Stimulated activated CD4-positive, alpha-beta T cell treated with anti-CD3 and anti-CD28 coated beads, Interleukin-4, amount 100 ng/mL, for 4 hours (primary cell): Measurements from ENCODE around the gene PALLD.
"Not testable (repeated sequence)": the region's sequence is repeated elsewhere in the genome, so short reads cannot be mapped to it uniquely, and the experiment has no call there.

Experiments
- DNase-seq, 2 experiments: peaks; one replicate each; pipeline ENCODE4 v3.0.0-alpha.2; 2020

Gene PALLD

GRCh38 chr4:168683595-168683994 is 186.7 kb downstream of the PALLD start:
- no peak for DNase-seq

DNA sequence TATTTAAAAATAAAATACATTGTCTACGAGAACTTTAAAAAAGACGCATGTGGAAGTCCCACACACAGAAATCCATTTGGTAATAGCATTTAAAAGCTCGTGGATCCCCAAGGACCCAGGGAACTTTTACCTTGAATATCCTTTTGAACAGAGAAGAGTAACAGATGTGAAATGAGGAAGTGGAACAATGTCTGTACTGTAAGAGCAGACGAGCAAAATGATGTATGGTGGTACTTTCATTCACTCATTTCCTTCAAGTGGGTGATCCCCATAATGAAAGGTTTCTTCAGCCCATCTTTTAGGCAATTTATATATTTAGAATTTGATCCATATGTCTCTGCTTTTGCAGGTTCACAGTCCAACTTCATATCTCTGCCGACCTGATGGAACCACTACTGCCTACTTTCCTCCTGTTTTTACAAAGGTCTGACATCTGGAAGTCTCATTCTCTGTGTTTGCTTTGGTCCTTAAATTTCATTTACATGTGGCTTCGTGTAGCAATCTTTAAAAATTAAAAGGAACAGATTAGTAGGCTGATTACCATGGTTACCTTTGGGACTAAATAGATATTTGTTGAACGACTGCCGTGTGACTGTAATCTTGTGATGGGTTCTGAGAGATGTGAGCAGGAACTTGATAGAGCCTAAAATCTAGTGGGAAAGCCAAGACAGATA is 188.4 kb downstream of the PALLD start:
- no peak for DNase-seq

DNA sequence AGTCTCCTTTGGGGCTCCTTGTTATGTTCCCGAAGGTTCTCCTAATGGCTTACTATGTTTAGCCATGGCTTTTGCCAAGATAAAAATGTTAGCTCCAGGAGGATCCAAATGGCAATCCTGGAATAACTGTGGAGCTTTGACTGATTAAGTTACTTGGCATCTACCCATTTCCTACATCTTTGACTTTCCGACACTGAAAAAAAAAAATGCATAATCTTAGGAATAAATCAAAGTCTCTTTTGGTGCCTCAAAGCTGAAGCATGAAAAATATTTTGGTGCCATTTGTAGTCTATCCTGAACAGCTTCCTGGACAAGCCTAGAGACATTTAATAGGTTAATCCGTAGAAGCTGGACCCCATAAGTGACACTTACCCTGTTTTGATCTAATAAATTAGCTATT is 191.7 kb downstream of the PALLD start:
- no peak for DNase-seq

DNA sequence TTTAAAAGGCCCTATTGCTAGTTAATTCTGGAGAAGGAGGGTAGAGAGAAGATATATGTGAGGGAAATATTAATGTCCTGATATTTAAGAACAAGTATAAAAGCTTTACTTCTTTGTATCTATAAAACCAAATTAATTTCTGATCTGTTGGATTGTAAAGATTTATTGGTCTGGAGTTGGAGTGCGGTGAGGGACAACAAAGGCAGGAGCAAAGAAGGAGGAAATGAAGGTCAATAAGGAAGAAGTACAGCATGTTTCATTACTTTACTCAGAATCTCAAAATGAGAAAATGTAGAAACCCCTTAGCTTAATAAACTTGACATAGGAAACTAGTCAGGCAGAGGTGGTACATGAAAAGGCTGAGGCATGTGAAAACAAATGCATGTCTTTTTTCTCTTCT is 192.9 kb downstream of the PALLD start:
- no peak for DNase-seq

DNA sequence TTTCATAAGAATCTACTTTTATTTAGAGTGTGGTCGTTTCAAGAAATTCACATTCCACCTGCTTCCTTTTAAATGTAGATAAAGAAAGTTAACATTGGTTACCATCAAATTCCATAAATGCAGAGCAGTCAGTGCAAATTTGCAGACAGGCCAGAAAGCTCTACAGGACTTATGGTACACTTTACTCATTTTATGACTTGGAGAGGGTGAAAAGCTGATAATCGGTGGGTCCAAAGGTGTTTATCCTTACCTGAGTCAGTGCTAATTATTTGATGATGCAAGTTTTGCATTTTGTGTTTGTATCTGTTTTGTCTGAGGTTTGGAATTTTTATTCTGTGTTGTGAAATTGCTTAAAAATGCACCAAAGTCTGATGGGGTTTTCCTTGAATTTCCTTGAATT is 193.3 kb downstream of the PALLD start:
- DNase-seq, result no peak

- no peak for DNase-seq
These were observed 194.9 kb downstream of the PALLD start for GRCh38 chr4:168691631-168692369.

DNA sequence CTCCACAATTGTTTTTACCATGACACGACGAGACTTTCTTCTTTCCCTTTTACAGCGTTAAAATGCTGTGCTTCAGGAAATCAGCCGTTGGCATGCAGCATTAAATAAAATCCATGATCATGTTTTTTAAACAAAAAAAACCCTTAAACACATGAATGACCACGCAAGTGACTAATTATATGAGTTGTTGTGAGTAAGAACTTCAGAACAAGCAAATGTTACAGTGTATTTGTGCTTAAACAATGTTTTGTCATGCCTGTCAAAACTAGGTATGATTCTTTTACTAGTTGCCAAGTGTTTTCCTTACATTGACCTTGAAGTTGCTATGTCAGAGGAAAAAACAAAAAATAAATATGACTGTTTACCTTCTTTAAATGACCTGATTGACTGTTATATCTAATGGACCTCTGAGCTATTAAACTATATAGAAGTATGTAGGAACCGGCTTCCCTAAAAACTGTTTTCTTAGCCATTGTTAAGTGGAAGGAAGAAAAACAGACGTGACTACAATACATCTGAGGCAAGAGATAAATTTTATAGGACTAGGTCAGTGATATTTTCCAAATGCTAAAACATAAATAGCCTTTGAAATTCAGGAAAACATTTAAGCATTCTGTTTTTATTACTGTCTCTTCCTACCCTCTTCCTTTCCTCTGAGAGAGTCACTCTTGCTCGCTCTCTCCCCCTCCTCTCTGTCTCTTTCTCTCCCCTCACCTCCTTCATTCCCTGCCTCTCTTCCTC is 197.1 kb downstream of the PALLD start:
- DNase-seq, result no peak

GRCh38 chr4:168694667-168695066 is 197.8 kb downstream of the PALLD start:
- no peak for DNase-seq

DNA sequence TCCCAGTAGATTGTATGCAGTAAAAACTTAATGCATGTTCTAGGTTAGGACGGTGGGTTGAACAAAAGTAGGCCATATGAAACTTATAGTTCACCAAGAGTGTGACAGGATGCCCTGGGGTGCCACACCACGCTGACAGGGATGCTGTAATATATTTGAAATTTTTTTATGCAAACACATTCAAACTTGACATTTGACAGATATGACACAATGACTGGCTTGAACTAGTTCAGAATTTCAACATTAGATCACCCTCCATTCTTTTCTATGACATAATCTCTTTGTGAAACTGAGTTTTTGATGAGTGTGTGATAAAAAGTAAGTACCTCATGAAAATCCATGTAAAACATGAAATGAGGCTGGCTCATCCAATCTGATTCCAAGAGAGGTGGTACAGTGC is 198.4 kb downstream of the PALLD start:
- no peak for DNase-seq

DNA sequence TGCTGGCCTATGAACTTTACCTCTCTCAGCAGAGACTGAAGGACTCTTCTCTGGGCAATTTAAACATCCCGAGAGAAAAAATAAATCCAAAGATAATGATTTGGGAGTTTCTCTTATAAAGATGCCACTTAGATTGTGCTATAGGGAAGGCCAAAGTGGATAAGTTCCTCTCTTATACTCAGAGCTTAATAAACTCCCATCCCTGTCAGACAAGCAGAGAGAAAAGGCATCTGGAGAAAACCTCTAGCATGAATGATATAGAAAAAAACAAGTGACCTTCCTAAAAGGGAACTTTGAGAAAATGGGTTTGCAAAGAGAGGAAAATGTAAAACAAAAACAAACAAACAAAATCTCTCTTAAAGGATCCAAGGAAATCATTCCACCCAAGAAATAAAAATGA is 199.4 kb downstream of the PALLD start:
- no peak for DNase-seq

DNA sequence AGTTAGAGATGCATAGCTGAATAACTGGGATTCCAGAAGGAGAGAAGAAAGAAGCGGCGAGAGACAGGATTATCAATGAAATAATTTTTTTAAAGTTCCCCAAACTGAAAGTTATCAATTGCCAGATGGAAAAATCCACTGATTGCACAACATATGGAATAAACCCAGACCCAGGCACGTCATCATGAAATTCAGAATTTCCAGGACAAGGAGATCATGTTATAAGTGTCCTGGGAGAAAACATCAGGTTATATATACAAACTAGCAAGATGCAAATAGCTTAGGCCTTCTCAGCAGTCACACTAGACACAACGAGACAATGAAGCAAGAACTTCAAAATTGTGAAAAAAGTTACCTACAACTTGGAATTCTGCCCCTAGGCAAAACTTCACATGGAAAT is 200.0 kb downstream of the PALLD start:
- no peak for DNase-seq

DNA sequence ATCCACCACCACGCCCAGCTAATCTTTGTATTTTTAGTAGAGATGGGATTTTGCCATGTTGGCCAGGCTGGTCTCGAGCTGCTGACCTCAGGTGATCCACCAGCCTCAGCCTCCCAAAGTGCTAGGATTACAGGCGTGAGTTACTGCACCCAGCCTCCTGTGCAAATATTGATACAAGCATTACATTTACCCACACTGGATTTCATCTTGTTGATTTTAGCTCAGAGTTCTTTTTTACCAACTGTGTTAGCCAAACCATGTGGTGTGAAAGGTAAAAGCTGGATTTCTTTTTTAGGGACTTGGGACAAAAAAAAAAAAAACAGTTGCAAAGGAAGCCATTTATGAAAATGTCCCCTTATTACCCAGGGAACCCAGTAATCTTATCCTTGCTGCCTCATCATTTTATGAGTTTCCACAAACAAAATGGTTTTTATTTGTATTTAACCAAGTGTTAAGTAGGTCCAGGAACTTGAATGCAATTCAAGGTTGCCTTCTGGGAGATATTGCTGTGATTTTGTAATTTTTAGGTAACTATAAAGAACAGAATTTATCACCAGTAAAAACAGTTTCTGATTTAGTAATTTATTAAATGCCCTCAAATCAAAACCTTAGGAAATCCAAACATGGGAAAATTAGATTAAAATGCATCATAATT is 202.5 kb downstream of the PALLD start:
- no peak for DNase-seq

- no peak for DNase-seq
These were observed 204.2 kb downstream of the PALLD start for GRCh38 chr4:168701061-168701460.

- not testable (repeated sequence) for DNase-seq
These were observed 205.8 kb downstream of the PALLD start for GRCh38 chr4:168702581-168703087.

DNA sequence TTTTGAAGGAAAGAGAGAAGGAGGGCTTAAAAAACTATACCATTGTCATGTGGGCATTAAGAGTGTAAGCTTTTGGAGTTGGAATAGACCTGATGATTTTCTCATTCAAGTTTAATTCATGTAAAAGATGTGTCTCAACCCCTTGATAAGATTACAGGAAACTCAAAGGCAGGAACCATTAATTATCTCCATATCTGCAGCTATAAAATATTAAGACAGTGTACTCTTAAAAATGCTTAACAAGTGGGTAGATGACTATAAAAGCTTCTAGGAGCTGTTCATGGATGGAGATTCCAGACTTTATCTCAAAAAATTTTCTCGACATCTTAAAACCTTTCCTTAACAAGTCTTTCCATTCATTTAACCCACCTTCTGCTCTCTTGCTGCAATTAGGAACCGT is 208.3 kb downstream of the PALLD start:
- no peak for DNase-seq

- DNase-seq, result no peak
These were observed 210.4 kb downstream of the PALLD start for GRCh38 chr4:168707205-168707604.

DNA sequence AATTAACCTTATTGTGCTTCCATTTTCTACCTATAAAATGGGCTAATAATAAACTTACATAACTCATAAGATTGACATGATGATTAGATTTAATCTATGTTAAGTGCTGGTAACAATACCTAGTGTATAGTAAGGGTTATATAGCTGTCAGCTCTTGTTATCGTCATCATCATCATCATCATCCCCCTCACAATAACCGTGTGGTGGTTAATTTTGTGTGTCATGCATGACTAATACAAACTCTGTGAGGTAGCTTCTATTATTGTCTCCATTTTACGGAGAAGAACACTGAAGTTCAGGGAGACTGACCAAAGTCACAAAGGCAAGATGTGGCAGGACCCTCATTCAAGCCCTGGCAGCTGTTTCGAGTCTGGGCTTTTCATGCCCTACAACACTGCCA is 211.3 kb downstream of the PALLD start:
- DNase-seq, result no peak

- no peak for DNase-seq
These were observed 213.6 kb downstream of the PALLD start for GRCh38 chr4:168710353-168710946.

GRCh38 chr4:168711197-168712140 is 214.6 kb downstream of the PALLD start:
- no peak for DNase-seq

- no peak for DNase-seq
These were observed 215.6 kb downstream of the PALLD start for GRCh38 chr4:168712316-168712890.

- no peak for DNase-seq
These were observed 216.4 kb downstream of the PALLD start for GRCh38 chr4:168713253-168713652.
